Panc1 (cell line): ENCODE data around the gene NEDD8.

Experiments
- CTCF ChIP-seq: fragments of 450-650 bp; IDR thresholded peaks from 2 replicates; pipeline ENCODE4 v1.5.1; 2017; ENCODE audit warnings: mild to moderate bottlenecking
- POLR2AphosphoS5 ChIP-seq: IDR thresholded peaks from 2 replicates; pipeline ENCODE4 v1.6.1; 2012; ENCODE audit warnings: mild to moderate bottlenecking, low read depth, low read length, moderate library complexity

- TF ChIP-seq CTCF (no peak), POLR2AphosphoS5 (no peak)
Measured at GRCh38 chr14:24177891-24178290, 54.3 kb downstream of the NEDD8 start.
